Duodenal mucosa (tissue), 2 donors: ENCODE data around the gene ADORA2B.
"Not testable (repeated sequence)": the region's sequence is repeated elsewhere in the genome, so short reads cannot be mapped to it uniquely, and the experiment has no call there.

Source experiments
- H3K27ac ChIP-seq: one replicate; pipeline ENCODE4 v1.7.0; 2013; ENCODE audit warnings: low read depth, low read length
- H3K27me3 ChIP-seq, 2 donors: one replicate each; pipeline ENCODE4 v1.7.0; 2013; ENCODE audit warnings: low read length in 2 of 2, control low read depth in 1 of 2; ENCODE audit not compliant: insufficient read depth in 2 of 2, control insufficient read depth in 1 of 2
- H3K36me3 ChIP-seq, 2 donors: one replicate each; pipeline ENCODE4 v1.7.0; 2013; ENCODE audit warnings: low read length in 2 of 2, control low read depth in 1 of 2; ENCODE audit not compliant: insufficient read depth in 2 of 2, control insufficient read depth in 1 of 2
- H3K4me1 ChIP-seq, 2 donors: one replicate each; pipeline ENCODE4 v1.7.0; 2013; ENCODE audit warnings: low read length in 2 of 2, control low read depth in 1 of 2; ENCODE audit not compliant: insufficient read depth in 2 of 2, control insufficient read depth in 1 of 2
- H3K4me3 ChIP-seq, 2 donors: one replicate each; pipeline ENCODE4 v1.7.0; 2013; ENCODE audit warnings: low read length in 2 of 2, low read depth in 1 of 2
- H3K9ac ChIP-seq, 2 donors: one replicate each; pipeline ENCODE4 v1.7.0; 2013; ENCODE audit warnings: low read length in 2 of 2, low read depth in 1 of 2
- H3K9me3 ChIP-seq, 2 donors: one replicate each; pipeline ENCODE4 v1.7.0; 2013; ENCODE audit warnings: low read length in 2 of 2, control low read depth in 1 of 2; ENCODE audit not compliant: control insufficient read depth in 1 of 2

The ADORA2B gene

GRCh38 chr17:15936481-15936880 is 8.4 kb upstream of the ADORA2B start:
- H3K9me3 ChIP-seq, H3K4me1 ChIP-seq, H3K27me3 ChIP-seq, H3K27ac ChIP-seq, H3K9ac ChIP-seq, H3K4me3 ChIP-seq, H3K36me3 ChIP-seq: not testable (repeated sequence)

- H3K4me1 ChIP-seq, result peaks cover 0 to 8% of the 10 kb centered on the region in 2 donors
- H3K4me3 ChIP-seq, result no peak overlapping the region
- no peaks in the 10 kb centered on the region for H3K9me3 ChIP-seq
- H3K36me3 ChIP-seq, result no peaks in the 10 kb centered on the region
- no peak overlapping the region for H3K27ac ChIP-seq
- peaks cover 19 to 20% of the 10 kb centered on the region in 2 donors for H3K27me3 ChIP-seq
- H3K9ac ChIP-seq, result no peak overlapping the region
Measured at GRCh38 chr17:15941781-15942180, 3.1 kb upstream of the ADORA2B start.

GRCh38 chr17:15942207-15942833 is 2.6 kb upstream of the ADORA2B start:
- Histone ChIP-seq H3K27ac (no peak overlapping the region), H3K4me1 (peaks cover 3 to 8% of the 10 kb centered on the region in 2 donors), H3K36me3 (no peaks in the 10 kb centered on the region), H3K9ac (no peak overlapping the region), H3K27me3 (peaks cover 20 to 22% of the 10 kb centered on the region in 2 donors), H3K4me3 (no peak overlapping the region), H3K9me3 (no peaks in the 10 kb centered on the region)

- H3K36me3 ChIP-seq, result no peaks in the 10 kb centered on the region
- peaks cover 4 to 8% of the 10 kb centered on the region in 2 donors for H3K4me1 ChIP-seq
- H3K27me3 ChIP-seq, result peaks cover 20 to 22% of the 10 kb centered on the region in 2 donors
- H3K9me3 ChIP-seq, result no peaks in the 10 kb centered on the region
- H3K4me3 ChIP-seq, result peak overlapping the region; percentile 76 to 86
- H3K9ac ChIP-seq, result no peak overlapping the region
- no peak overlapping the region for H3K27ac ChIP-seq
Measured at GRCh38 chr17:15943971-15944758, 765 bp upstream of the ADORA2B start.

GRCh38 chr17:15945527-15946191 is 729 bp downstream of the ADORA2B start:
- peak overlapping the region; percentile 76 to 86 for H3K4me3 ChIP-seq
- no peak overlapping the region for H3K27ac ChIP-seq
- no peaks in the 10 kb centered on the region for H3K9me3 ChIP-seq
- peaks cover 20 to 22% of the 10 kb centered on the region in 2 donors for H3K27me3 ChIP-seq
- peak overlapping the region; percentile 32 to 38 for H3K9ac ChIP-seq
- no peaks in the 10 kb centered on the region for H3K36me3 ChIP-seq
- peaks cover 4 to 8% of the 10 kb centered on the region in 2 donors for H3K4me1 ChIP-seq

- H3K27me3 ChIP-seq, result peaks cover 20 to 22% of the 10 kb centered on the region in 2 donors
- H3K4me3 ChIP-seq, result no peak overlapping the region
- H3K9me3 ChIP-seq, result no peaks in the 10 kb centered on the region
- H3K36me3 ChIP-seq, result no peaks in the 10 kb centered on the region
- H3K4me1 ChIP-seq, result peaks cover 4 to 8% of the 10 kb centered on the region in 2 donors
- H3K9ac ChIP-seq, result no peak overlapping the region
- no peak overlapping the region for H3K27ac ChIP-seq
Measured at GRCh38 chr17:15946611-15947120, 1.7 kb downstream of the ADORA2B start.

GRCh38 chr17:15947271-15947670 is 2.3 kb downstream of the ADORA2B start:
- Histone ChIP-seq H3K36me3 (no peaks in the 10 kb centered on the region), H3K9me3 (no peaks in the 10 kb centered on the region), H3K9ac (no peak overlapping the region), H3K27me3 (peaks cover 20 to 22% of the 10 kb centered on the region in 2 donors), H3K27ac (no peak overlapping the region), H3K4me1 (peaks cover 4 to 8% of the 10 kb centered on the region in 2 donors), H3K4me3 (no peak overlapping the region)

GRCh38 chr17:15947976-15948752 is 3.2 kb downstream of the ADORA2B start:
- Histone ChIP-seq H3K9ac (no peak overlapping the region), H3K4me3 (no peak overlapping the region), H3K9me3 (no peaks in the 10 kb centered on the region), H3K4me1 (peaks cover 4 to 8% of the 10 kb centered on the region in 2 donors), H3K36me3 (no peaks in the 10 kb centered on the region), H3K27me3 (peaks cover 20 to 21% of the 10 kb centered on the region in 2 donors), H3K27ac (no peak overlapping the region)

- no peaks in the 10 kb centered on the region for H3K9me3 ChIP-seq
- H3K4me1 ChIP-seq, result peaks cover 0 to 4% of the 10 kb centered on the region in 2 donors
- H3K27me3 ChIP-seq, result peaks cover 4 to 5% of the 10 kb centered on the region in 2 donors
- no peaks in the 10 kb centered on the region for H3K36me3 ChIP-seq
- H3K4me3 ChIP-seq, result no peak overlapping the region
- H3K9ac ChIP-seq, result no peak overlapping the region
- H3K27ac ChIP-seq, result no peak overlapping the region
Measured at GRCh38 chr17:15951368-15952047, 6.6 kb downstream of the ADORA2B start.
